Neutrophil (primary cell): ENCODE data around the gene DZIP1.

Source experiments
- H3K27ac ChIP-seq: fragments of 200-600 bp; sonication (generic); 2 replicates; pipeline ENCODE4 v1.5.1; 2016; ENCODE audit warnings: mild to moderate bottlenecking, moderate library complexity
- H3K27me3 ChIP-seq: fragments of 200-600 bp; sonication (generic); 2 replicates; pipeline ENCODE4 v1.6.0; 2016; ENCODE audit warnings: mild to moderate bottlenecking
- H3K36me3 ChIP-seq: fragments of 200-600 bp; sonication (generic); 2 replicates; pipeline ENCODE4 v1.5.1; 2017
- H3K4me1 ChIP-seq, 2 experiments: fragments of 200-600 bp in 1 of 2; sonication (generic) in 1 of 2; 1 replicate in 1 of 2; 2 replicates in 1 of 2; pipeline versions ENCODE4 v1.5.1 to v1.6.1; 2013 to 2016; ENCODE audit warnings: low read depth in 1 of 2, low read length in 1 of 2, mild to moderate bottlenecking in 1 of 2, moderate library complexity in 1 of 2; ENCODE audit not compliant: control insufficient read depth in 1 of 2, insufficient read depth in 1 of 2
- H3K4me3 ChIP-seq, 2 experiments: fragments of 200-600 bp in 1 of 2; sonication (generic) in 1 of 2; 1 replicate in 1 of 2; 2 replicates in 1 of 2; pipeline ENCODE4 v1.5.1; 2013 to 2016; ENCODE audit warnings: low read depth in 1 of 2, low read length in 1 of 2, mild to moderate bottlenecking in 1 of 2, moderate library complexity in 1 of 2
- H3K9me3 ChIP-seq: fragments of 200-600 bp; sonication (generic); 2 replicates; pipeline ENCODE4 v1.5.1; 2016
- TF ChIP-seq, protein P1 (sequence below): fragments of 200-600 bp; sonication (generic); IDR thresholded peaks from 2 replicates; pipeline ENCODE4 v1.5.1; 2016; ENCODE audit warnings: antibody characterized with exemption

Gene DZIP1

DNA sequence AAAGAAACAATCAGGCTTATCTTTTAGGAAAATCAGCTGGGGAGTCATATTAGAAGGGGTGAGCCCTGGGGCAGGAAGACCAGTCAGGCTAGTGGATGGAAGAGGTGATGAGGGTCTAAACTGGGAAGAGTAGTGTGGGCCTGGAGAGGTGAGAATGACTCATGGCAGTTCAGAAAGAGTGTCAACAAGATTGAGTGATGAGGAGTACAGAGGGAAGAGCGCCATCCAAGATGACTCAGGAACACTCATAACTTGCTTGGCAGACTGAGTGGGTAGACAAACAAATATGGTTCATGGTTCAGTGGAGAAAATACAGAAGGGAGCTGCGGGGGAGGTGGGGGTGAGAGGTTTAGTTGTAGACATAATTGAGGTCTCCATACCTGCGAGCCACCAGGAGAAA, 109.3 kb downstream of the DZIP1 start:
- no peak overlapping the region for H3K27ac ChIP-seq

DNA sequence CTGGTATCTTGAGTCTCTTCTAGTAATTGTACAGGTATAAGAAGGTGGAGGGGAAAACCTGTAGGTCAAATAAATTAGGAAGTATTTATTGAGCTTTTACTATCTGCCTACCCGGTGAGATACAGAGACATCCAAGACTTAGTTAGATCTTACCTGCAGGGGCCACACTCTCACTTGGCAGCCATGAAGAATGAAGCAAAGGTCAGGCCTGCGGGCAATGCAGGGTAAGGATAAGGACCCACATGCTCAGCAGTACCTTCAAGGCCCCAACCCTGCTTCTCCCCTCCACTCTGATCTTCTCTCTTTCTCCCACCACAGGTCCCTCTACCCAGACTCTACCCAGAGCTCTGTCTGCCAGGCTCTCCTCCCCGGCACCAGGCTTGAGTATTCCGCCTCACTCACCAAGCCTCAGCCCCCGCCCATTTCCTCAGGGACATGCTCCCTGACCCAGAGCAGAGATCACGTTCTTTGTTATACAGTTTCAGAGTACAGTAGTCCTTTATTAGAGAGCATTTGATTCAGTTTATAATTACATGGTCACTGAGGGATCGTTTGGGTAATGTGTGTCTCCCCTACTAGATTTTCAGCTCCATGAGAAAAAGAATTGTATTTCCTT, 110.9 kb downstream of the DZIP1 start:
- H3K36me3 ChIP-seq, result no peaks in the 10 kb centered on the region
- TF ChIP-seq, protein P1, sequence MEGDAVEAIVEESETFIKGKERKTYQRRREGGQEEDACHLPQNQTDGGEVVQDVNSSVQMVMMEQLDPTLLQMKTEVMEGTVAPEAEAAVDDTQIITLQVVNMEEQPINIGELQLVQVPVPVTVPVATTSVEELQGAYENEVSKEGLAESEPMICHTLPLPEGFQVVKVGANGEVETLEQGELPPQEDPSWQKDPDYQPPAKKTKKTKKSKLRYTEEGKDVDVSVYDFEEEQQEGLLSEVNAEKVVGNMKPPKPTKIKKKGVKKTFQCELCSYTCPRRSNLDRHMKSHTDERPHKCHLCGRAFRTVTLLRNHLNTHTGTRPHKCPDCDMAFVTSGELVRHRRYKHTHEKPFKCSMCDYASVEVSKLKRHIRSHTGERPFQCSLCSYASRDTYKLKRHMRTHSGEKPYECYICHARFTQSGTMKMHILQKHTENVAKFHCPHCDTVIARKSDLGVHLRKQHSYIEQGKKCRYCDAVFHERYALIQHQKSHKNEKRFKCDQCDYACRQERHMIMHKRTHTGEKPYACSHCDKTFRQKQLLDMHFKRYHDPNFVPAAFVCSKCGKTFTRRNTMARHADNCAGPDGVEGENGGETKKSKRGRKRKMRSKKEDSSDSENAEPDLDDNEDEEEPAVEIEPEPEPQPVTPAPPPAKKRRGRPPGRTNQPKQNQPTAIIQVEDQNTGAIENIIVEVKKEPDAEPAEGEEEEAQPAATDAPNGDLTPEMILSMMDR, result no peak
- no peaks in the 10 kb centered on the region for H3K9me3 ChIP-seq
- no peaks in the 10 kb centered on the region for H3K27me3 ChIP-seq
- peaks cover 0 to 8% of the 10 kb centered on the region in 2 experiments for H3K4me1 ChIP-seq
- no peak overlapping the region for H3K27ac ChIP-seq
- H3K4me3 ChIP-seq, result no peak overlapping the region

More for the DNA sequence above, 109.3 kb downstream of the DZIP1 start:
- Histone ChIP-seq H3K27me3 (no peaks in the 10 kb centered on the region), H3K9me3 (no peaks in the 10 kb centered on the region), H3K4me1 (peaks cover 0 to under 1% of the 10 kb centered on the region in 2 experiments), H3K36me3 (no peaks in the 10 kb centered on the region), H3K4me3 (no peak overlapping the region)
- TF ChIP-seq, protein P1, result no peak

DNA sequence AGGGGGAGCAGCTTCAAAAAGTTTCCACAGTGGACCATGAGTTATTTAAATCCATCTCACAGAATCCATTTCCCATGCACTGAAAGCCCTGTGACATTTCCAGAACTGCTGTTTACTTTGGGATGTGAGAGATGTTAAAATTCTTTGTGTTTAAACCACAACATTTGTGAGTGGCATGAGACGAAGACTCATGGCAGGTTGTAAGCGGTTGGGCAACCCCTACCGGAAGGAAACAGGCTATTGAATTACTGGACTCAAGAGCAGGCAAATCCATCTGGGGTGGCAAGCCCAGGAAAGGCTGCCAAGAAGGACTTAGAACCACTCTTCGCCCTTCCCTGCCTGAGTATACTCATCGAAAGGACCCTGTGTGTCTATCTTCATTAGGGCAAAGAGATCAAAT, 114.3 kb downstream of the DZIP1 start:
- Histone ChIP-seq H3K27ac (no peak overlapping the region), H3K36me3 (no peaks in the 10 kb centered on the region), H3K27me3 (no peaks in the 10 kb centered on the region), H3K9me3 (no peaks in the 10 kb centered on the region), H3K4me3 (no peak overlapping the region), H3K4me1 (peaks cover 0 to 8% of the 10 kb centered on the region in 2 experiments)
- TF ChIP-seq, protein P1, result no peak
